HCEC 1CT (cell line): ENCODE results near the gene CACNA1C.
A peak's percentile ranks its signal among the peaks of the same experiment; 100 is the strongest.

Source experiments
- DNase-seq: peaks from one replicate; pipeline ENCODE4 v3.0.0-alpha.2; 2017

Gene CACNA1C

DNA sequence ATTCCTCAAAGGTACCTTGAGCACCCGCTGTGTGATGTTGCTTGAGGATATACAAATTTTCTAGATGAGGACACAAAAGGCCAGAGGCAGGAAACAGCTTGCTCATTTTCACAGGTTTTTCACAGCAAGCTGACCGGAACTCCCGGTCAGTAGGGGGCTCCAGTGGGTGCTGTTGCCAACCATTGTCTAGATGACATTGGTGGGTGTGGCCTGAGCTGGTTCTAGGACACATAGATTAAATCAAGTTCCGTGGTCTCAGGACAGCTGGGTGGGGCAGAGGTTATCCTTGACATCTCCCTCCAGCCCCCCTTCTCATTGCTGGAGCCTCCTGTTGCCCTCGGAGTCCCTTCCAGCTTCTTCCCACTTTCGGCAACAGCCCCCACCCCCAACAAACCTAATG is 588.4 kb downstream of the CACNA1C start:
- peak; percentile 32 for DNase-seq

DNA sequence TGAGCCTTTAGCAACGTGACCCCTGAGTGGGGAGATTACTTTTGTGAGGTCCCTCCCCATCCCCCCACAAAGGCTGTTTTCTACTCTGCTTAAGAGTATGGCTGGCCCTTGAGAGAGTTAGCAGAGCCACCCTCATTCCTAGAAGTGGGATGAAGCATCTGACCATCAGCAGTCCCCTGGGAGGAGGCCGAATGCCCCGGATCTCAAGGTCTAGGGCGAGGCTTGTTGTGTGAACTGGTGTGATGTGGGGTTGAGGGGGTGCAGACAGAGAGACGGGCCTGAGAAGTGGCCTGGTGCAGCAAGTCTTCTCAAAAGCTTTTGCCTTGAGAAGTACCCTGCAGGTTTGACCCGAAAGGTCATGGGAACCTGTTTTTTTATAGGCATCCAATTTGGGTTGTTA is 589.0 kb downstream of the CACNA1C start:
- DNase-seq: no peak

GRCh38 chr12:2642176-2642892 is 589.5 kb downstream of the CACNA1C start:
- no peak for DNase-seq

- no peak for DNase-seq
Observed at GRCh38 chr12:2642896-2643425, 590.2 kb downstream of the CACNA1C start.

DNA sequence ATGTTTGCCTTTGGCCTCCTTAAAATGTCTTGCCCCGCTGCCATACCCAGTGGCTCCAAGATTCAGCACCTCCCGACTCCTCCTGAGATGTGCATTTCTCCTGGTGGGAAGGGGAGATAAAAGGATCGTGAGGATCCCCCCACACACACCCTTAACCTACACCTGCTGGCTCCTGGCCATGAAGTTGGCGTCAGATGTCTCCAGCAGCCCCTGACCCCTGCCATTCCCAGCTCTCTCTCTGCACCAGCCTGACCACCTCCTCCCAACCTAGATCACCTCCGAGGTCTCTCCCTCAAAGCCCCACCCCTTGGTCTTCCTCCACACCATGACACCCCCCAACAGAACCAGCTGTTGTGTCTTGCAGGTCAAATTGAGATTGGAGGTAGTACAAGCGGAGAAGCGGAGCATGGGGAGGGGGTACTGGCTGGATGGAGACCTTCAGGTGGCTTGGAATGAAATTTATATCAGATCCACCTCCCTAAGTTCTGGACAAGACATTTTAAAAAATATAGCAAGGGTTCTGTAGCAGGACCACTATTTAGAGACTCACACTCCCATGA is 590.9 kb downstream of the CACNA1C start:
- no peak for DNase-seq

- no peak for DNase-seq
Observed at GRCh38 chr12:2644683-2645405, 592.1 kb downstream of the CACNA1C start.

DNA sequence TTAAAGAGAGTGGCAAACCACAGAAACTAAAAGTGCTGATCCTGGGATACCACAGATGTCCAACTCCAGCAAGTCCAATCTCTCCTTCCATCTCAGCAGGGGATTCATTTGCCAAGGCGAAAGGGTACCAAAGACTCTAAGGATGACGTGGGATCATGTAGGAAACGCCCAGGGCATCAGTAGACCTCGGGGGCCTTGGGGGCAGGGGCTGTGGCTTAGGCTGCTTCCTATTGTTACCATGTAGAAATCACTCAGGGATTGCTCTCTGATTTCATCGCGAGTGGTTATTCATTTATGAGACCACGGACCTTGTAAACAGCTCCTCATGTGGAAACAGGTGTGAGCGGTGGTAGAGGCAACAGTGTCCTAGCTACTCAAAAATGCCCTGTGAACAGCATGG is 592.7 kb downstream of the CACNA1C start:
- DNase-seq: no peak

GRCh38 chr12:2646341-2646740 is 593.6 kb downstream of the CACNA1C start:
- DNase-seq: no peak

DNA sequence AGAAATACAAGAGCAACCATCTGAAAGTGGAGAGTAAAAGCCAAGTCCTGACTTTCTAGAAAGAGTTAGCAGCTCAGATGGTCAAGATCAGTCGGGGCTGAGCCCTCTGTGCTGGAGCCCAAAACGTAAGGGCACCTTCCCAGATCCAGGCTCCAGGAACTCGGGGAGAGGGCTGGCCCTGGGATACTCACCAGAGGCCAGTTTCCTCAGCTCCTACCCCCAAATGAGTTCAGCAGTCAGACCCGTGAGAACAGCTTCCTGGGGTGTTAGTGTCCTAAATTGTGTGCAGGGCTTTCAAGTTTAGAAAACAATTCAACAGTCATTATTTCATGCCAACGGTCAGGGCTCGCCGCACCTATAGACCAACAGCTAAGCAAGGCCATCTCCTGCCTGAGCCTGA is 594.4 kb downstream of the CACNA1C start:
- DNase-seq: no peak

GRCh38 chr12:2648406-2648805 is 595.6 kb downstream of the CACNA1C start:
- no peak for DNase-seq

DNA sequence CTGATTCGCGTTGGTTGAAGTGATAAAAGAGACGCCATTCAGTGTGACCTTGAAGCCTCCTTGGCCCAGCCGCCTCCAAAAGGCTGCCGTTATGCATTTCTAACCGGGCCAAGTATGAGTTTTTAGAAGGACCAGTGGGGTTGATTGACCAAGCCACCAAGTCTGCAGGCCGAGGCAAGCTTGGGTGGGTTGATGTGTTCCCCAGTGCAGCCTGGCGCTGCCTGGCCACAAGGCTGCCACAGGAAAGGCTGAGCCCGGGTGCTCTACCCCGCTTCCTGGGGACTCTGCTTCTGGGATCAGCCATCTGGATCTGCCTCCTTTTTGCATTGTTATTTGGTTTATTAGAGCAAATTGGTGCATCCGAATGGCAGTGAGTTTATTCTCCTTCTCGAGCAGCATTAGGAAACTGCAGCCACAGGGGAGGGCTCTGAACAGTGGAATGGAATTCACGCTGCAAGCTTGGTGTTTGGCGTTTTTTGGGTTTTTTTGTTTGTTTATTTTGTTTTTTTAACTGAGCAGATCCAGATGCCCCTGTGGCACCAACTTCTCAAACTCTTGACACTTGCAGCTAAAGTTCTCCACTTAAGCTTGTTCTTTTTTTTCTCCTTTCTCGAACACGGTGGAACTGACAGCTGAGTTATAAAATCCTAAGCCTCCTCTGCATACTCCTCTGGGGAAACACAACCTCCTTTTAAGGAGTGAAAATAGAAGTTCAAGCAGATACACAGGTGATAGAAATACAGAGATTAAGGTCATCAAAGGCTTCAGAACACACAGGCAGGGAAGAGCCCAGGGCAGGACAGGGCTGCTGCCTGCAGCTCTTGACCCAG is 596.6 kb downstream of the CACNA1C start:
- no peak for DNase-seq

DNA sequence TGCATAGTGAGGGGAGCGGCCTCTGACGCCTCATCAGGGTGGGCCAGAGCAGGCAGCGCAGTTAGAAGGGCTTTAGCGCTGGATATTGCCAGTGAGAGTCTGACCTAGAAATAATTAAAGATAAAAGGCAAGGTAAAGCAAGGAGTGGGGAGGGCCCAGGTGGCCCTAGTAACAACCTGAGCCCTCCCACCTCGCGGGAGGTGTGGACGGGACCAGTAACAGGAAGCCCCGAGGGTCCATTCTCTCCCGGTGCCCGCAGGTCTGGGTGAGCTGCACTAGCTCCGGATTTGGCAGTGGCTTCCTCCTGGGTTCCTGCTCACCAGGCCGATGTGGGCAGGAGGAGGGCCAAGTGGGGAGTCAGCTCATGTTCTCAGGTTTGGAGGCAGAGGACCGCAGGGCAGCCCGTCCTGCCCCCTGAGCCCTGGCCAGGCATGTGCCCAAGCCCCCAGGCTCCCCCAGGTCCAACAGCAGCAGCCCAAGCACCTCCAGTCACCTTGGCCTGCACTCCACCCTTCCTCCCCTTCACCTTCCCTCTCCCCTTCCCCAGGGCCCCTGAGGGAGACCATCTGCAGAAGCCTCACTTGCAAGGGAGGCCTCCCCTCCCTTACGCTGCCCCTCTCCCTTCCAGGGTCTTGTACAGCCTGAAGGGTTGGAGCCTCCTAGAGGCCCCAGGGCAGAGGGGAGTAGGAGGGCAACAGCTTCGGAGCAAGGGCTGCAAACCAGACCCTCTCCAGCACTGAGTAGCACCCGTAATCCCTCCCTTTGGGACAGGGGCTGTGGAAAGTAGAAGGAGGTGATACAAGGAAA is 597.7 kb downstream of the CACNA1C start:
- DNase-seq: no peak

- DNase-seq: no peak
Observed at GRCh38 chr12:2651068-2651965, 598.5 kb downstream of the CACNA1C start.

DNA sequence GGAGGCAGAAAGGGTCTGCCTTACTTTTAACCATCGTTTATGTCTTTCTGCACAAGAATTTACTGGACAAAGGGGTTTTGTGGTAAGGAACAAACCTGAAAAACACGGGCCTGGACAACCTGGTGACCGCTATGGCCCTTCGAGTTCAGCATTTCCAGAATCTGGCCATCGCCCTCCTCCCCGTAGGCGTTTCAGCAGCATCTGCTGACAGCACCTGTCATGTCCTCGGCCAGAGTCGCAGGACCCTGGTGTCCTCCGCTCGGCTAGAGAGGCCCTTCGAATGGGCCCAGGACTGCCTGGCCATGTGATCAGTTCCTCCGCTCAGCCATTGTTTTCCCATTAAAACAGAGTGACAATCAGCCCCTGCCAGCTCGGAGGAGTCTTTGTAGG is 599.2 kb downstream of the CACNA1C start:
- DNase-seq: no peak

DNA sequence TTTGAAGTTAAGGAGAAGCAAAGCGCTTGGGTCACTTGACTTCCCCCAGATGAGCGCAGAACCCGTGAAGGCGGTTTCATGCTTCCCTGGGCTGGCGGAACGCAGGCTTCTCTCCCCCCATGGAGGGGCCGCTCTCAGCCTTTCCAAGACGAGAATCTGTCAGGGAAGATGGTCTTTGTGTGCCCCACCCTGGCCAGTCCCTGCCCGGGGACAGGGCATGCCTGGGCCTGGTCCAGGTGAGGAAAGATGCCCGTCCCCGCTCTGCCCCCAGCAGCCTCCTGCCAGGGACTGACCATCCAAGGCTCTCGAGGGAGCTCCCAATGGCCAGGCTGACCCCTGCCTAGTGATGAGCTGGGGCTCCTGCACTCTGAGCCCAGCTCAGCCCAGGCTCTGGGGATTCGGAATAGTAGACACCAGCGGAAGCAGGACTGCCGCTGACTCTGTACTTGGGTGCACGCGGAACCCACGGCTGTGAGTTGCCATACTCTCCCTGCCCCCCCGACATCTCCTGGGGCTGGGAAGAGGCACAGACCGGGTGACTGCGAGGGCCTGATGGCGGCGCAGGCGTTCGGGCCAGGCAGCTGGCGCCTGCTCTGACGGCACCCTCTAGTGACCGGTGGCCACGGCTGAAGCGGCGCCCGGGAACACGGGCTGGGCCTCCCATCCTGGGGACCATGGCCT is 599.8 kb downstream of the CACNA1C start:
- DNase-seq: no peak

- DNase-seq: no peak
Observed at GRCh38 chr12:2653461-2653965, 600.7 kb downstream of the CACNA1C start.

GRCh38 chr12:2654311-2654710 is 601.5 kb downstream of the CACNA1C start:
- no peak for DNase-seq

DNA sequence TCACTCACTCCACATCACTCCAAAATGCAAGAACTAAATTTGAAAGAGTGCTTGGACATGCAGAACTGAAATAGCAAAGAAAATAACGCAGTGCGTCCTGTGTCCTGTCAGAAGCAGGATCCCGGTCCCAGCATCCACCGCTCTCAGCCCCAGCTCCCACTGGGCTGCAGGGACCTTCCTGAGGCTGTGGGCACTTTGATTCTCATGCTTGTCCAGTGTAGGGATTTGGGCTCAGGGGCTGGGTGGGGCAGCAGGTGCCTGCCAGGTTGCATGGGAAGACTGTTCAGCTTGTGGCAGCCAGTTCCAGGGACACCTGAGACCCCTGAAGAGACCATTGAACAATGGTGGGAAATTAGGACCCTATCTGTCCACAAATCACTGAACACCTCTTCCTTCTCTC is 602.0 kb downstream of the CACNA1C start:
- DNase-seq: no peak

GRCh38 chr12:2662524-2662923 is 609.7 kb downstream of the CACNA1C start:
- DNase-seq: no peak
